H1 (cell line): Measurements from ENCODE around the gene P2RX2. TPM values are rescaled to one million over a fixed set of nuclear protein-coding genes. Genes with fewer than 3 reads are reported as not detected.

ENCODE experiments used
- CTCF ChIA-PET: fragments of 300-600 bp; sonication (Branson Sonifier 250); formaldehyde crosslinking; loops from one replicate; lab custom pipeline; 2021; ENCODE audit not compliant: partially characterized antibody; lab: Charles Lee
- POLR2A ChIA-PET: fragments of 300-600 bp; sonication (Branson Sonifier 250); formaldehyde crosslinking; loops from one replicate; lab custom pipeline; 2021; ENCODE audit warnings: inconsistent platforms; ENCODE audit not compliant: partially characterized antibody; lab: Charles Lee
- DNase-seq, 2 experiments: peaks; one replicate each; pipeline versions ENCODE4 v3.0.0 to v3.0.0-alpha.2; 2010 to 2022; ENCODE audit warnings: low spot score in 2 of 2, low read depth in 1 of 2, mixed read lengths in 1 of 2
- FAIRE-seq: peaks from 2 replicates; lab custom pipeline; 2011; peaks lifted over from hg19 to GRCh38; lab: Jason Lieb, UNC
- H2AFZ ChIP-seq: 2 replicates; pipeline ENCODE4 v1.8.1; 2012; ENCODE audit warnings: low read length, inconsistent platforms
- H2AK5ac ChIP-seq: 2 replicates; pipeline ENCODE4 v1.6.1; 2013; ENCODE audit warnings: low read depth, low read length
- H2BK120ac ChIP-seq: replicated peaks from 2 replicates; pipeline ENCODE3; 2013; ENCODE audit warnings: low read depth, low read length, inconsistent platforms
- H2BK12ac ChIP-seq: 2 replicates; pipeline ENCODE4 v1.6.1; 2013; ENCODE audit warnings: low read depth, low read length
- H2BK15ac ChIP-seq: 2 replicates; pipeline ENCODE4 v1.6.1; 2013; ENCODE audit warnings: low read length
- H2BK20ac ChIP-seq: 2 replicates; pipeline ENCODE4 v1.6.1; 2013; ENCODE audit warnings: low read length
- H2BK5ac ChIP-seq: 2 replicates; pipeline ENCODE4 v1.6.1; 2013; ENCODE audit warnings: low read depth, low read length
- H3K14ac ChIP-seq: 2 replicates; pipeline ENCODE4 v1.6.1; 2013; ENCODE audit warnings: inconsistent platforms; ENCODE audit not compliant: insufficient read length
- H3K18ac ChIP-seq: 2 replicates; pipeline ENCODE4 v1.6.1; 2013; ENCODE audit warnings: low read length; ENCODE audit errors: extremely low read depth
- H3K23ac ChIP-seq: 2 replicates; pipeline ENCODE4 v1.6.1; 2013; ENCODE audit warnings: inconsistent platforms; ENCODE audit not compliant: insufficient read length
- H3K23me2 ChIP-seq: 2 replicates; pipeline ENCODE4 v1.6.1; 2013; ENCODE audit warnings: low read depth, low read length
- H3K27ac ChIP-seq: 2 replicates; pipeline ENCODE4 v1.6.1; 2011; ENCODE audit warnings: low read depth, low read length, inconsistent platforms
- H3K27me3 ChIP-seq, 4 experiments: replicated peaks in 1 of 4; 1 replicate in 1 of 4; 2 replicates in 3 of 4; pipeline versions ENCODE4 v1.6.1 to v1.8.1; 2011 to 2013; ENCODE audit warnings: low read length in 3 of 4, mild to moderate bottlenecking in 3 of 4, inconsistent platforms in 2 of 4, mixed read lengths in 2 of 4, moderate library complexity in 1 of 4; ENCODE audit not compliant: control insufficient read depth in 3 of 4, insufficient read depth in 3 of 4; ENCODE audit errors: extremely low read depth in 1 of 4
- H3K36me3 ChIP-seq, 4 experiments: 2 replicates each; pipeline versions ENCODE4 v1.6.1 to v1.8.1; 2011 to 2013; ENCODE audit warnings: mild to moderate bottlenecking in 4 of 4, low read length in 3 of 4, moderate library complexity in 2 of 4, control low read depth in 1 of 4, inconsistent platforms in 1 of 4; ENCODE audit not compliant: insufficient read depth in 4 of 4, control insufficient read depth in 2 of 4
- H3K4ac ChIP-seq: replicated peaks from 2 replicates; pipeline ENCODE3; 2013; ENCODE audit warnings: low read length, low read depth, mixed read lengths, inconsistent platforms; ENCODE audit not compliant: insufficient read length
- H3K4me1 ChIP-seq, 4 experiments: replicated peaks in 1 of 4; 1 replicate in 1 of 4; 2 replicates in 3 of 4; pipeline versions ENCODE4 v1.6.1 to v1.8.1; 2011 to 2013; ENCODE audit warnings: low read length in 3 of 4, inconsistent platforms in 2 of 4, mixed read lengths in 1 of 4; ENCODE audit not compliant: insufficient read depth in 4 of 4, control insufficient read depth in 3 of 4
- H3K4me2 ChIP-seq, 2 experiments: 2 replicates each; pipeline versions ENCODE4 v1.6.1 to v1.8.1; 2011 to 2013; ENCODE audit warnings: low read depth in 2 of 2, low read length in 2 of 2, control low read depth in 1 of 2, inconsistent platforms in 1 of 2, mild to moderate bottlenecking in 1 of 2; ENCODE audit not compliant: insufficient read depth in 1 of 2
- H3K4me3 ChIP-seq, 4 experiments: fragments of 200-600, 300-600 bp in 1 of 4; sonication (generic), shearing (Covaris generic), sonication (Bioruptor Twin) in 1 of 4; 2 replicates each; pipeline versions ENCODE4 v1.5.1 to v1.8.1; 2011 to 2016; ENCODE audit warnings: low read length in 4 of 4, low read depth in 3 of 4, control low read depth in 2 of 4, inconsistent platforms in 2 of 4, mild to moderate bottlenecking in 2 of 4, mixed read lengths in 1 of 4, moderate library complexity in 1 of 4; ENCODE audit not compliant: insufficient read depth in 2 of 4; ENCODE audit errors: extremely low read depth in 1 of 4
- H3K56ac ChIP-seq: replicated peaks from 2 replicates; pipeline ENCODE3; 2013; ENCODE audit warnings: low read depth, mild to moderate bottlenecking, mixed read lengths, low read length, inconsistent platforms; ENCODE audit not compliant: insufficient read length
- H3K79me1 ChIP-seq: 2 replicates; pipeline ENCODE4 v1.6.1; 2013; ENCODE audit warnings: low read depth, low read length, control low read depth
- H3K79me2 ChIP-seq, 2 experiments: 2 replicates each; pipeline versions ENCODE4 v1.6.1 to v1.8.1; 2012 to 2013; ENCODE audit warnings: low read length in 2 of 2, mild to moderate bottlenecking in 2 of 2, inconsistent platforms in 1 of 2; ENCODE audit not compliant: insufficient read depth in 2 of 2, control insufficient read depth in 1 of 2
- H3K9ac ChIP-seq, 4 experiments: replicated peaks in 1 of 4; 1 replicate in 1 of 4; 2 replicates in 3 of 4; pipeline versions ENCODE4 v1.6.1 to v1.8.1; 2011 to 2013; ENCODE audit warnings: low read depth in 3 of 4, low read length in 3 of 4, control low read depth in 2 of 4, mild to moderate bottlenecking in 2 of 4, moderate library complexity in 2 of 4, inconsistent platforms in 1 of 4; ENCODE audit errors: extremely low read depth in 1 of 4
- H3K9me3 ChIP-seq, 2 experiments: 2 replicates each; pipeline versions ENCODE4 v1.6.1 to v1.8.1; 2012 to 2013; ENCODE audit warnings: mild to moderate bottlenecking in 2 of 2, moderate library complexity in 2 of 2, control low read depth in 1 of 2, inconsistent platforms in 1 of 2, low read depth in 1 of 2, low read length in 1 of 2, mixed read lengths in 1 of 2; ENCODE audit not compliant: insufficient read depth in 2 of 2
- H4K20me1 ChIP-seq, 2 experiments: replicated peaks in 1 of 2; 2 replicates each; pipeline versions ENCODE3 to v1.8.1; 2011 to 2013; ENCODE audit warnings: inconsistent platforms in 2 of 2, low read length in 2 of 2, mild to moderate bottlenecking in 1 of 2; ENCODE audit not compliant: insufficient read depth in 2 of 2, control insufficient read depth in 1 of 2
- H4K5ac ChIP-seq: 2 replicates; pipeline ENCODE4 v1.6.1; 2013; ENCODE audit warnings: low read length, low read depth, mixed read lengths, inconsistent platforms; ENCODE audit not compliant: insufficient read length
- H4K8ac ChIP-seq: 2 replicates; pipeline ENCODE4 v1.8.0; 2013; ENCODE audit warnings: mild to moderate bottlenecking, moderate library complexity, low read length, inconsistent platforms; ENCODE audit not compliant: insufficient read depth; ENCODE audit errors: extremely low read depth
- H4K91ac ChIP-seq: replicated peaks from 2 replicates; pipeline ENCODE3; 2013; ENCODE audit warnings: low read length, mixed read lengths, inconsistent platforms; ENCODE audit not compliant: insufficient read length
- ATF3 ChIP-seq: IDR thresholded peaks from 2 replicates; pipeline ENCODE4 v1.6.1; 2011; ENCODE audit warnings: low read depth, mild to moderate bottlenecking, low read length; ENCODE audit not compliant: insufficient read depth
- BRCA1 ChIP-seq: IDR thresholded peaks from 2 replicates; pipeline ENCODE4 v1.6.1; 2012; ENCODE audit warnings: low read depth, low read length, improper control_type of control experiment
- CTBP2 ChIP-seq: IDR thresholded peaks from 2 replicates; pipeline ENCODE4 v1.7.0; 2011; ENCODE audit warnings: borderline replicate concordance, mild to moderate bottlenecking, moderate library complexity, mixed read lengths, low read length; ENCODE audit not compliant: insufficient read depth, insufficient read length
- EGR1 ChIP-seq: IDR thresholded peaks from 2 replicates; pipeline ENCODE4 v1.6.1; 2011; ENCODE audit warnings: low read depth, low read length, borderline replicate concordance
- JUN ChIP-seq: IDR thresholded peaks from 2 replicates; pipeline ENCODE4 v1.6.1; 2011; ENCODE audit warnings: low read depth, mild to moderate bottlenecking, improper control_type of control experiment, low read length
- KDM4A ChIP-seq: IDR thresholded peaks from one replicate; pipeline ENCODE4 v1.7.1; 2012; ENCODE audit warnings: low read depth, mild to moderate bottlenecking, moderate library complexity, low read length, inconsistent platforms; ENCODE audit not compliant: severe bottlenecking
- KDM5A ChIP-seq: fragments of 200-600 bp; IDR thresholded peaks from 2 replicates; pipeline ENCODE4 v1.7.1; 2012; ENCODE audit warnings: mild to moderate bottlenecking, low read length, inconsistent platforms, mixed read lengths
- SIRT6 ChIP-seq: IDR thresholded peaks from one replicate; pipeline ENCODE4 v1.7.1; 2012; ENCODE audit warnings: low read length, inconsistent platforms
- SRF ChIP-seq: IDR thresholded peaks from 2 replicates; pipeline ENCODE4 v1.6.1; 2011; ENCODE audit warnings: mild to moderate bottlenecking, low read depth, low read length, moderate library complexity
- SUZ12 ChIP-seq: fragments of 200-600 bp; sonication (generic); IDR thresholded peaks from 2 replicates; pipeline ENCODE4 v1.6.1; 2012; ENCODE audit warnings: mild to moderate bottlenecking, inconsistent platforms, low read length, moderate library complexity, mixed read lengths
- WGBS, 2 experiments: shearing (Covaris generic) in 1 of 2; methylation state at CpG; one replicate each; pipeline versions ENCODE4 v1.1.6 to v1.1.7; 2013 to 2015; ENCODE audit warnings: low lambda C conversion rate in 2 of 2, mixed read lengths in 2 of 2, inconsistent platforms in 1 of 2, low coverage in 1 of 2, missing lambda C conversion rate in 1 of 2; ENCODE audit not compliant: insufficient replicate concordance in 2 of 2, insufficient coverage in 1 of 2, insufficient read length in 1 of 2; ENCODE audit errors: extremely low coverage in 1 of 2, missing lambda C conversion rate in 1 of 2; 5-methylcytosine and 5-hydroxymethylcytosine counted together
- polyA plus RNA-seq, 7 experiments: library from polyadenylated mRNA; depleted of rRNA in 3 of 7; stranded (reverse) in 5 of 7; unstranded in 2 of 7; fragments of >200 nt in 5 of 7; fragments of 200-250 nt in 2 of 7; gene quantifications; 1 replicate in 5 of 7; 2 replicates in 1 of 7; 4 replicates in 1 of 7; pipeline versions ENCODE4 v1.2.1 to v1.2.3, GENCODE V29; 2011 to 2013; ENCODE audit warnings: missing spikeins in 2 of 7, mixed read lengths in 2 of 7
- total RNA-seq: library from RNA; stranded (reverse); fragmentation: NEBNext Ultra II Directional; extraction: Animal tissue kit (Norgen Biotek cat#: 25700); gene quantifications from 2 replicates; pipeline ENCODE4 v1.2.1, GENCODE V29; 2021
- TF ChIP-seq, protein P1 (sequence below): IDR thresholded peaks from 2 replicates; pipeline ENCODE4 v1.6.1; 2012; ENCODE audit warnings: inconsistent platforms
- TF ChIP-seq, protein P2 (sequence below): IDR thresholded peaks from 2 replicates; pipeline ENCODE4 v1.6.1; 2012; ENCODE audit warnings: inconsistent platforms

Gene P2RX2
- total and polyA plus RNA-seq, 2 of the 8 experiments (the other 6 are each of a cell fraction or from before 2014, with no cell fraction given): 0.84 to 2.2 TPM

DNA sequence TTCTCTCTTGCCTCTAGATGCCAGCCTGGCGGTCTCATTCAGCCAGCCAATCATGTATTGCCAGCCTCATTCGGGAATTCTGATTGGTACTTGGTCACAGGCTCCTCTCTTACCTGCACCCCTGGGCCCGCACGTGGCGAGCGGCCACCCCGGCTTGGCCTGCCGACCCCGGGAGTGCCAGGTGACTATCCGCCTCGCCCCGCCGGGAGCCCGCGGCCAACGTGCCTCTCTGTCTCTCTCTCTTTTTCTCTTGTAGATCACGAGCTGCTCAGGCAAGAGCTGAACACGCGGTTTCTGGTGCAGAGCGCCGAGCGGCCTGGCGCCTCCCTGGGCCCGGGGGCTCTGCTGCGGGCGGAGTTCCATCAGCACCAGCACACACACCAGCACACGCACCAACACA, 47.5 kb upstream of the P2RX2 start:
- Histone ChIP-seq H3K56ac (no peak overlapping the region), H3K9me3 (no peaks in the 10 kb centered on the region), H3K27ac (no peak overlapping the region), H4K8ac (0 out of 2 replicates have a peak overlapping the region, but pooled peaks have one; percentile 5), H2AK5ac (no peak overlapping the region), H2BK15ac (no peak overlapping the region), H3K4me2 (no peak overlapping the region), H3K9ac (no peak overlapping the region), H4K20me1 (peaks cover 24 to 45% of the 10 kb centered on the region in 2 experiments), H3K79me2 (peaks cover 0 to 5% of the 10 kb centered on the region in 2 experiments; a peak in 1 of 4 replicates), H3K4me1 (no peaks in the 10 kb centered on the region), H3K36me3 (peaks cover 2 to 57% (median 15%) of the 10 kb centered on the region in 4 experiments; a peak in 5 of 8 replicates), H2BK120ac (no peak overlapping the region), H2AFZ (no peak overlapping the region), H3K79me1 (peaks cover 11% of the 10 kb centered on the region; the same call in 1 of the 2 replicates), H2BK20ac (no peak overlapping the region), H3K4me3 (no peak overlapping the region), H2BK5ac (no peak overlapping the region), H4K91ac (no peak overlapping the region), H3K18ac (no peak overlapping the region), H3K27me3 (peaks cover 0 to under 1% (median 0%) of the 10 kb centered on the region in 4 experiments; a peak in 3 of 7 replicates), H3K14ac (no peak overlapping the region), H3K23me2 (no peaks in the 10 kb centered on the region), H2BK12ac (no peak overlapping the region), H4K5ac (no peak overlapping the region), H3K4ac (no peak overlapping the region), H3K23ac (no peak overlapping the region)
- POLR2A ChIA-PET: interaction anchor here (8.7 kb wide), 1 partner anchor 10 kb away, joined by 60 read pairs; no protein-coding TSS in a partner anchor
- CTCF ChIA-PET: no interaction called here
- WGBS, 2 experiments: 96% methylated on average over 9 of the region's 27 CpGs; no CpG with 5 or more reads in 1 of the 2 experiments
- DNase-seq: no peak
- FAIRE-seq: no peak
- TF ChIP-seq KDM5A: no peak
- TF ChIP-seq SUZ12: no peak
- TF ChIP-seq JUN: no peak
- no peak for TF ChIP-seq CTBP2
- TF ChIP-seq SRF: no peak
- no peak for TF ChIP-seq BRCA1
- TF ChIP-seq ATF3: no peak
- TF ChIP-seq EGR1: no peak
- TF ChIP-seq SIRT6: no peak
- TF ChIP-seq, protein P1, sequence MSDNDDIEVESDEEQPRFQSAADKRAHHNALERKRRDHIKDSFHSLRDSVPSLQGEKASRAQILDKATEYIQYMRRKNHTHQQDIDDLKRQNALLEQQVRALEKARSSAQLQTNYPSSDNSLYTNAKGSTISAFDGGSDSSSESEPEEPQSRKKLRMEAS: no peak
- no peak for TF ChIP-seq KDM4A
- TF ChIP-seq, protein P2, sequence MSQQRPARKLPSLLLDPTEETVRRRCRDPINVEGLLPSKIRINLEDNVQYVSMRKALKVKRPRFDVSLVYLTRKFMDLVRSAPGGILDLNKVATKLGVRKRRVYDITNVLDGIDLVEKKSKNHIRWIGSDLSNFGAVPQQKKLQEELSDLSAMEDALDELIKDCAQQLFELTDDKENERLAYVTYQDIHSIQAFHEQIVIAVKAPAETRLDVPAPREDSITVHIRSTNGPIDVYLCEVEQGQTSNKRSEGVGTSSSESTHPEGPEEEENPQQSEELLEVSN: no peak
